ENCODE results near the gene SH3RF3.
A peak's percentile ranks its signal among the peaks of the same experiment; 100 is the strongest.

Gene SH3RF3

GRCh38 chr2:109264595-109265328, 135.8 kb downstream of the SH3RF3 start:
- peak; percentile 15 to 37 (median 32) for DNase-seq

GRCh38 chr2:109265369-109265768, 136.4 kb downstream of the SH3RF3 start:
- DNase-seq, result no peak

DNA sequence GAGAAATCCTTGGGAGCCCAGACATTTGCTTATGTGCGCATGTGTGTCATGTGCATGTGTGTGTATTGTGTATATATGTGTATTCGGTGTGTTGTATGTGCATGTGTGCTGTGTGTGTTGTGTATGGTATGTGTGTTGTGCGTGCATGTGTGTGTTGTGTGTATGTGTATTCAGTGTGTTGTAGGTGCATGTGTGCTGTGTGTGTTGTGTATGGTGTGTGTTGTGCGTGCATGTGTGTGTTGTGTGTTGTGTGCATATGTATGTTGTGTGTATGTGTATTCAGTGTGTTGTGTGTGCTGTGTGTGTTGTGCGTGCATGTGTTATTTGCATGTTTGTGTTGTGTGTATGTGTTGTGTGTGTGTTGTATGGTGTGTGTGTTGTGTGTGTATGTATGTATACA, 136.9 kb downstream of the SH3RF3 start:
- no peak for DNase-seq

- peak in 2 of 4 experiments; percentile 13 to 23 for DNase-seq
Measured at GRCh38 chr2:109266496-109266895, 137.5 kb downstream of the SH3RF3 start.

DNA sequence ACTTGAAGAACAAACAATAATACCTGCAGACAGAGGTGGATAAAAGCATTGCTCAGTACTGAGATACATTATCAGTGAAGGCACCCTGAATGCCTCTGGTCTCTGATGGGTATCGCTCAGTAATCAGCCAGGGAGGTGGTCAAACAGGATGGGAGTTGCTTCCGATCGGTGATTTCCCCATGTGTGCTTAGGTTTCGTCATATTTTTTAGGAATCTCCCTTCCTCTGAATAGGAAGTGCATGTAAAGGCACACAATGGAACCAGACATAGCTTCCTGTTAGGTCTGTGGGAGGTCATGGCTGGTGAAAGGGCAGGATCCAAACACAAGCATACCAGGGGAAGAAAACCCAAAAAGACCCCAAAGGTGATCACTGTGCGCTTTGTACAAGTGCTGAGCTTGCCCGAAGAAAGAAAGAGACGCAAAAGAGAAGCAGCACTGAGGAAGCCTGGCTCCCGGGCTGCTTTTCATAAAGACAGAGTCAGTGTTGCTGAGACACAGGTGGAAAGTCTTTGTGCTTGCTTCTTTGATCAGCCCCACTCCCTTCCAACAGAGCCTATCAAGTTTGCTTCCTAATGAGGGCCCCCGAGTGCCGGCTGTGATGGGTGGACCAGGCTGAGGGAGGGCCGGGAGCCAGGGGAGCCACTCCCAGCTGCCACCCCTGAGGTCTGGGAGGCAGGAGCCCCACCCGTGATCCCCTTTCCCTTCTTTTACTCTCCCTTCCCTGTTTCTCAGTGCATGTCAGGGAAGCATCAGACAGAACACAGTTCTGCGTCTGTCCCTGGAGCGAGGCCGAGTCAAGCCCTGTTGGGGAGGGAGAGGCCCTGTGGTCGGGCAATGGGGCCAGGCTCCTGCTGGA, 138.2 kb downstream of the SH3RF3 start:
- peak; percentile 51 to 85 (median 72) for DNase-seq

DNA sequence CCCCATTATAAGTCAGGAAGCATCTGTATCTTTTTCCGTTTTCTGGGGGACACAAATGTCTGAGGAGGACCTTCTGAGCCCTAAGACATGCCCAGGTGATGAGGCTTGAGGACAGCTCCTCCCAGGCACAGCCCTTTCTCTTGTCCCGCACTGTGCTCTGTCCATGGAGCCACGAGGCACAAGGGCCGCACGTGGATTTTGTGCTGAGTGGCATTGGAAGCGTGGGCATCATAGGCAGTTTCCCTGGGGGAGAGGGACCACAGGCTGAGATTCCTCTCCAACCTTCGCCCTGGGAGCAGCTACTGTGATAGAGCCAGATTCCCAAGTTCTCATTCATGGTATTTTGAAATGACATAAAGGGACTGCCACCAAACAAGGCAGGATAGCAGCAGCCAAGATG, 139.9 kb downstream of the SH3RF3 start:
- no peak for DNase-seq

GRCh38 chr2:109269706-109270504, 140.9 kb downstream of the SH3RF3 start:
- DNase-seq, result no peak

DNA sequence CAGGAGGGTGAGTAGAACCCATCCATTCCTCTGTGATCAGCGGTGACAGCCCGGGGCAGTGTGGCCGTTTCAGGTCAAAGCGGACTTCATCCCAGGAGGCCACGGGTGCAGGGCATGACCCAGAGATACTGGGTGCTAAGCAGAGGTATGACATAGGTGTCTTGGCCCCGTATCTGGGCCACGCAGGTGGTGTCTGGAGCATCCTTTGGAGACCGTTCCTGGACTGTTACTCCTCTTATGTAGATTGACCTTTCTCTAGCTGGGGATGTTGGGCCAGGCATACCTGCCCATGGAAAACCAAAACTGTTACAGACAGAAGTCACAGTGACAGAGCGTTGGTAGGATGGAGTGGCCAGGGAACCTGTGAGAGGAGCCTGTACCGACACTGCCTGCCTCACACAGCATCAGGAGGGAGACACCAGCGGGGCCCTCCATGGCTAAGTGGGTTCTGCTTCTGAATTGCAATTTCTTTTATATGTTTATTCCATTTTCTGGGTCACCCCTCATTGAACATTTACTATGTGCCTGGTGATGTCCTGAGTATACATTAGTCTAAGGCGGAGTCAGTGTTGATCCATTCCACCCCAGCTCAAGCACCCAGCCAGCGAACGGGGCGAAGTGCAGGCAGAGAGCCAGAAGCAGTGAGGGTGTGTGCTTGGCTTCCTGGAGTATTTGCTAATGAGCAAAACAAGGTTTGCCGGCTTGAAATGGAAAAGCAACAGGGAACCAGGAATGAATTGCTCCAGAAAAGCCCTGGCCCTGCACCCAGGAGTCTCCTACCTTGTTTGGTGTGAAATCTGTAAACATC, 141.7 kb downstream of the SH3RF3 start:
- DNase-seq, result no peak

- no peak for DNase-seq
Measured at GRCh38 chr2:109271920-109272319, 142.9 kb downstream of the SH3RF3 start.

- no peak for DNase-seq
Measured at GRCh38 chr2:109272461-109272860, 143.5 kb downstream of the SH3RF3 start.

DNA sequence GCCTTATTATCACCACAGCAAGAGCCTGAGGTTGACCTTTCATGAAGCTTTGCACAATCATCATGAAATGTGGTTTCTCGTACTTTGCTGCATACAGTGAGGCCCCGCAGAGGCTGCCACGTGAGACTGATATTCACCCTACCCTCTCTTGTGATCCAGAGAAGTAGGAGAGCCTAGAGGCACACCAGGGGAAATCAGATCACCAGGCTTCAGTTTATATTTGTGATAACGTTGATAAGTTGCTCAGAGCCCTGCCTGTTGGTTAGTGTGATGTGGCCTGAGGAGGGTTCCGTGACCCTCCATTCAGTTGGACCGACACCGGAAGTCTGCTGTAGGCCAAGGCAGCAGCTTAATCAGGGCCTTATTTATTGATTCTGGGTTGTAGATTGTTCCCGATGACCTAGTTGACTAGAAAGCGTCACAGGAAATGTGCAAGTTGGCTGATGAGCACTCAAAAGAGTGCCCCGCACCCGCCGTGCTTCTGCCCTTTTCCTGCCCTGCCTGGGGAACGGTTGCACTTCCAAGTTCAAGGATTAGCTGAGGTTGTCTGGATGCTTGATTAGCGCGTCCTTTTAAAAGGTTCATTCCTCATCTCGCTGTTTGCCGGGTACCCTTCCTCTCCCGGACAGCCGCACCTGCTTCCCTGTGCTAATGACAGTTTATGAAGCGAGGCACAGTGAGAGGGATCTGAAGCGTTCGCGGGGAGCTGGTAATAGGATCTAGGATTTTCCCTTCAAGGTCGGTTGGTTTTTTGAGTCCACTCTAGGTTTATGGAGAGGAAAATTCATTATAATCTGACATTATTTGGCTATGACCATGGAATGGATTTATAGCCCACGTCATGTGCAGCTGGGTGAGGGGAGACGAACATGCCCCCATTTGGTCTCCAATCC, 146.4 kb downstream of the SH3RF3 start:
- peak; percentile 71 to 87 (median 82) for DNase-seq

DNA sequence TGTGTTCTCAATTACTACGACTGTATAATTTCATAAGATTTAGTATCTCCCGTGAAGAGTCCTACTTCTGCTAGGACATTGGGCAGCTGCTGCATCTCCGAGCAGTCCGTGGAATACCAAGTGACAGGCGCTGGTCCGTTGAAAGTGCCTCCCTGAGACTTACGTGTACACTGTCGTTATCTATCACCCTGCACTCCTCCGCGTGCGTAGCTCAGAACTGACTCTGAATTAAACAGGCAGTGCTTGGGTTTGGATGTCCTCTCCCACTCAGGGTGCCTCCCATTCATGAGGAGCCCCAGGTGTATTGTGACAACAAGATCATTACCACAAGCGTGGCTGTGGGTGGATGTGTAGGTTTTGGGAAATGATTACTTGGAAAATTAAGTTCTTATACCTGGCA, 148.4 kb downstream of the SH3RF3 start:
- DNase-seq, result no peak

- peak; percentile 21 to 59 (median 55) for DNase-seq
Measured at GRCh38 chr2:109279243-109279860, 150.3 kb downstream of the SH3RF3 start.

GRCh38 chr2:109280804-109281203, 151.8 kb downstream of the SH3RF3 start:
- no peak for DNase-seq

- no peak for DNase-seq
Measured at GRCh38 chr2:109282360-109282759, 153.4 kb downstream of the SH3RF3 start.

DNA sequence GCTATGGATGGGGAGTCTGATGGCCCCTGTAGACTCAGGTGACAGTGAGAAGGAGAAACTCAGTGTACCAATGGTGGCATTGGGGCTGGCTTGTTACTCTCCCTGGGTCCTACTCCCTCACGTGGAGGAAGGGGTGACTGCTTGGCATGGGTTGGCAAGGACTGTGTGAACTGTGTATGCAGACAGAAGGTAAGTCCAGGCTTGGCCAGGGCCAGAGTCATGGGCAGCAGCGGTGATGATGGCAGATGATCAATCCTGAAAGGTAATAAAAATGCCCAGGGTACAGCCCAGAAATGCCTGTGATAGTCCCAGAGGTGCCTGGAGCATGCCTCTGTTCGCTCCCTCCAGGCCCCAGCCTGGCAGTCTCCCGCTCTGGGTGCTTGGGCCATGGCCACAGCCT, 153.9 kb downstream of the SH3RF3 start:
- DNase-seq, result no peak

DNA sequence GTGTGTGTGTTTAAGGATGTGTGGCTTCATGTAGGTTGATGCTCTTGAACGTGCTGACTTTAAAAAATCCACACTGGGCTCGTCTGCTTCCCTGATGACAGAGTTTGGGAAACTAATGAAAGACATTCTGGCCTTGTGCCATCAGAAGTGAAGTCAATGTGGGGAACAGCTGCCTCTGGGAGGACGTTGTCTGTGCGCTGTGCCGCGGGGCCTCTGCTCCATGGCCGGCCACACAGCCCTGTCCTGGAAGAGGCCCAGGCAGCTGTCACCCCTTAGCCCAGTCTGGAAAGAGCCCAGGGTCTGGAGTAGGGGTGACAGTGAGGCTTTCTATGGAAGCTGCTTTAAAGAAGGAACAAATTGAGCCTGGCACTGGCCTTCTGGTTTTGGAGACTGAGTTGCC, 155.8 kb downstream of the SH3RF3 start:
- DNase-seq, result peak; percentile 6 to 56 (median 44)

GRCh38 chr2:109285244-109285651, 156.2 kb downstream of the SH3RF3 start:
- DNase-seq, result no peak

- DNase-seq, result no peak
Measured at GRCh38 chr2:109287413-109287812, 158.4 kb downstream of the SH3RF3 start.

DNA sequence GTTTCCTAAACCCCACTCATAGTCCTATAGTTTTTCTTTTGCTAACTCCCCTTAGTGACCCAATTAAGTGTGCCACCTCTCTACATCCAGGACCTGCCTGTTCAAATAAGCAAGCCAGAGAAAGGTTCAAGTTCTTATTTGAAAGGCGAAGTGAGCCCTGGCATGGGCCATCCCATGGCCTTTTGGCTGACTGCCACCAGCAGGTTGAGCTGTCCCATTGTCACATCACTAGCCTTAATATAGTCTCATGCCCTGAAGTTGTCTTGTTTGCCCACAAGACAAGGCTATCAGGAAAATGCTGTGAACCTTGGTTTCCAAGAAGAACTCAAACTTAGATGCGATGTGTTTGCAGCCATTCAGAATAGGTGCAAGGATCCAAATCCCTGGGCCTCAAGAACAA, 158.8 kb downstream of the SH3RF3 start:
- DNase-seq, result no peak
